GM10248 (cell line): ENCODE results near the gene SRP14.

ENCODE experiments used
- CTCF ChIA-PET: fragments of 300-600 bp; sonication (Branson Sonifier 250); formaldehyde crosslinking; extraction: SDS; loops from one replicate; lab custom pipeline; 2021; ENCODE audit warnings: antibody characterized with exemption; lab: Yijun Ruan, JAX
- POLR2A ChIA-PET: fragments of 350-650 bp; sonication (Branson Sonifier 250); formaldehyde crosslinking; extraction: SDS; loops from one replicate; lab custom pipeline; 2020; ENCODE audit warnings: antibody characterized with exemption; lab: Yijun Ruan, JAX
- DNase-seq: peaks from one replicate; pipeline ENCODE4 v3.0.0; 2012; ENCODE audit errors: extremely low spot score
- CTCF ChIP-seq: IDR thresholded peaks from 2 replicates; pipeline ENCODE4 v1.5.1; 2012; ENCODE audit warnings: mild to moderate bottlenecking, low read depth; ENCODE audit errors: extremely low read depth, missing control alignments, control extremely low read depth

Gene SRP14

GRCh38 chr15:39987821-39988220 is 51.2 kb downstream of the SRP14 start:
- no peak for DNase-seq
- POLR2A ChIA-PET, result no interaction called here
- TF ChIP-seq CTCF, result no peak
- CTCF ChIA-PET, result interaction anchor here (0.9 to 2.1 kb wide), 5 partner anchors 8 to 200 kb away, joined by 3 to 6 read pairs (median 3); no protein-coding TSS in a partner anchor
